HG03378 (cell line): ENCODE results near the gene PIGN.
"Not testable (repeated sequence)": the region's sequence is repeated elsewhere in the genome, so short reads cannot be mapped to it uniquely, and the experiment has no call there.

Source experiments
- ATAC-seq: cut with Tn5 transposase; IDR thresholded peaks from one replicate; pipeline ENCODE4 v1.9.1; 2021; ENCODE audit warnings: mild to moderate bottlenecking, moderate library complexity; ENCODE audit not compliant: unreplicated experiment

PIGN gene

DNA sequence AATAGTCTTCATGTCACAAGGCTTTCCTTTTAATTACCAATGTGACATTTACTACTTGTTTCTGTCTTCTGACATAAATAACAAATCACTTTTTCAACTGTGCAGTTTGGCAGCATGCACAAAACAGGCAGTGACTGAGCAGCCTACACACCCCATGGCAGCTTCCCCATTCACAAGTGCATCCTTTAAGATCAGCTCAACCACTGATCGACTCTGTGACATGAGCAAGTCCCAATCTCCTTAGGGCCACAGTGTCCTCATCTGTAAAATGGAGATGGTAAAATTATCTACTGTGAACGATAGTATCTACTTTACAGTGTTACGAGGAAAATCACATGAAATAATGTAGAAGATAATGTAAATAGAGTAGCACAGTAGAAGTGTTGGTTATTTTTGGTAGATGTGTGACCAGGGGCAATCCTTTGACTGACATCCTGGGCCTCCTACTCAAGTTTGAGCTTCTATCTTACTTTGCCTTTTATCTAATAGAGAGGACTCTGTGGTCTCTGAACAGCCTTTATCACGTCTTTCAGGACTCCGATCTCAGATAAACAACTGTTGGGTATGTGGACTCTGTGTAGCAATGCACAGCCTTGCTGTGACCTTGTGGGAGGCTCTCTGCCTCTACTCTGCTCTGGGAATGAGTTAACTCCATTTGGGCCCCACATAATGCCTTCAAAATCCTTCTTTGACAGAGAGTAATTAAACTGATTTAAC, 120.6 kb downstream of the PIGN start:
- ATAC-seq, result no peak

- ATAC-seq, result no peak
Observed at GRCh38 chr18:62064361-62064760, 122.5 kb downstream of the PIGN start.

- no peak for ATAC-seq
Observed at GRCh38 chr18:62061821-62062478, 124.9 kb downstream of the PIGN start.

- ATAC-seq, result no peak
Observed at GRCh38 chr18:62060820-62061219, 126.0 kb downstream of the PIGN start.

GRCh38 chr18:62054929-62055498, 131.8 kb downstream of the PIGN start:
- no peak for ATAC-seq

DNA sequence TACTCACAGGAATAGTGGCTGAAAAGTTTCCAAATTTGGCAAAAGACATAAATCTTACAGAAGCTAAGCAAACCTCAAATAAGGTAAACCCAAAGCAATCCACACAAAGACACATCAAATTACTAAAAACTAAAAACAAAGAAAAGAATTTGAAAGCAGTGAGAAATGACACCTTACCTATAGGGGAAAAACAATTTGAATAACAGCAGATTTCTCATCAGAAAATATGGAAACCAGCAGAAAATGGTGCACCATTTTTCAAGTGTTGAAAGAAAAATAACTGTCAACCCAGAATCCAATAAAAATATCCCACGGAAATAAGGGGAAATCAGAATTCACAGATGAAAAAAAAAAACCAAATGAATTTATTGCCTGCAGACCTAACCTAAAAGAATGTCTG, 138.6 kb downstream of the PIGN start:
- ATAC-seq, result no peak

GRCh38 chr18:62045316-62045715, 141.5 kb downstream of the PIGN start:
- ATAC-seq, result no peak

- no peak for ATAC-seq
Observed at GRCh38 chr18:62044490-62045000, 142.3 kb downstream of the PIGN start.

GRCh38 chr18:62037989-62038778, 148.7 kb downstream of the PIGN start:
- no peak for ATAC-seq

- ATAC-seq, result no peak
Observed at GRCh38 chr18:62037012-62037742, 149.7 kb downstream of the PIGN start.

DNA sequence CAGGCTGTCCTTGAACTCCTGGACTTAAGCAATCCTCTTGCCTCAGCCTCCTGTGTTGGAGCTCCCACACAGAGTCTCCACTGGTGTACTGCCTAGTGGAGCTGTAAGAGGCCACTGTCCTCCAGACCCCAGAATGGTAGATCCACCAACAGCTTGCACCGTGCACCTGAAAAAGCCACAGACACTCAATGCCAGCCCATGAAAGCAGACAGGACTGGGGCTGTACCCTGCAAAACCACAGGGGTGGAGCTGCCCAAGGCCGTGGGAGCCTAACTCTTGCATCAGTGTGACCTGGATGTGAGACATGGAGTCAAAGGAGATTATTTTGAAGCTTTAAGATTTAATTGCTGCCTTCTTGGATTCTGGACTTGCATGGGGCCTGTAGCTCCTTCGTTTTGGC, 152.6 kb downstream of the PIGN start:
- not testable (repeated sequence) for ATAC-seq

DNA sequence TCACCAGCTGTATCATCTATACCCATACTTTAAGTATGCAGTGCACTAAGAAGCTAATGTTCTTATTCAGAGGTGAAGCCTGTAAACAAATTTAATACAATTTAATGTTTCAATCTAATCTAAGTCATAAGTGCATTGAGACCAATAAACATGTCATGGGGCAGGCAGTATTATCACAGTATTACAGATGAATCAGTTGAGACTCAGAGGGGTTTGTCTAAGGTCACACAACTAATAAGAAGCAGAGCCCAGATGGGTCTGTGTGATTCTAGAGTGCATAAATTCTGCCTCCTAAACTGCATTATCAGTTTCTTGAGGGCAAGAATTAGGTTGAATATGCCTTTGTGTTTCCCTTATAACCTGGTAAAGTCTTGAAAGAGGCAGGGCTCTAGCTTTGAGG, 153.1 kb downstream of the PIGN start:
- no peak for ATAC-seq

DNA sequence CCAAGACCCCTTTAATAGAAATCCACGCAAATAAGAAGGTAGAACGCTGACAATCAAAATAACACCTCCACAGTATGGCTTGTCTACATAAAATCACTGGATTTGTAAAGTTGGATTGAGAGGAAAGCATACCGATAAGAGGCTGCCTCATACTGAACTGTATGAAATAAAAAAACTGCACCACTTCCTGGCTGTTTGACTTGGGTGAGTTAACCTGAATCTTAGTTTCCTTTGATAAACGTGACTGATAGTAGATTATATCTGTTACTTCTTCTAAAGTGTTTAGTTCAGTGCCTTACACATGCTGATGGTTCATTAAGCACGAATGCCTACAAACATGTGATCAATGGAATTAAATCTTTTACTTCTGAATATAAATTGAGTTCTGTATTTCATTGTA, 153.6 kb downstream of the PIGN start:
- ATAC-seq, result no peak

GRCh38 chr18:62030091-62030985, 156.5 kb downstream of the PIGN start:
- ATAC-seq, result no peak

GRCh38 chr18:62028715-62029114, 158.1 kb downstream of the PIGN start:
- no peak for ATAC-seq

GRCh38 chr18:62027914-62028520, 158.8 kb downstream of the PIGN start:
- ATAC-seq, result no peak

DNA sequence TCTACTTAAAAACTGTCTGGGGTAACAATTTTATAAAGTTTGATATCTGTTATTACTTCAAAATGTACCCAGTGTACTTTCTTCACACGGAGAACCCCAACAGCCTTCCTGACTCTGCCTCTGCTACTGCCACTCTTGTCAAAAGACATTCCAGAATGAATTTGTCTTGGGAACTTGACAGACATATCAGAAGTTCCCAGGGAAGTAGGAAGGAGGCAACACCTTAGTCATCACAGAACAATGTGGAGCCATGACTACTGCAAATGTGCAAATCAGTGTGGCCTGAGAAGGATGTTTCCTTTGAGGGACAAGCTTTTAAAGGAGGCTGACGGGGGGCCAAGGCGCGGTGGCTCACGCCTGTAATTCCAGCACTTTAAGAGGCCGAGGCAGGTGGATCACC, 160.3 kb downstream of the PIGN start:
- ATAC-seq, result no peak

GRCh38 chr18:62024983-62025382, 161.9 kb downstream of the PIGN start:
- ATAC-seq, result no peak

DNA sequence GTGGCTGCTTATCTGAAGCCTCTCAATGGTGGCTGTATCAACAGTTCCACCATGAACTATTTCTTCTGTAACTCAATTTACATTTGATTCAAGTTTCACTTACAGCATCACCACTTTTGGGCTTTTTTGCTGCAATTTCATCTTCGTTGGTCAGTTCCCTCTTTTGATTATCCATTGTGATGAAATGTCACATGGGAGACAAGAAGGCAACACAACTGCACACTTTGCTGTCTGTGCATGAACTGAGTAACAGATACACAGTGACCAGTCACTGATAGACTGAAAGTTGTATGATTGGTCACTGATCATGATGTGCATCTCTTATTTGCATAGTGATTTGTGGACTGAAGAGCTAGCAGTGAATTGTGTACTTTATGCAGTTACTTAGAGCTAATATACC, 163.3 kb downstream of the PIGN start:
- ATAC-seq, result no peak

GRCh38 chr18:62018759-62019041, 168.2 kb downstream of the PIGN start:
- no peak for ATAC-seq
